A549 (cell line): Measurements from ENCODE around the gene PRKCG. TPM values are rescaled to one million over a fixed set of nuclear protein-coding genes. Genes with fewer than 3 reads are reported as not detected.

Experiments
- ATAC-seq, 2 experiments: fragments of 200-7000 bp in 1 of 2; fragments of >200 bp in 1 of 2; cut with Nextera tagmentation in 1 of 2; cut with Tn5 transposase in 1 of 2; 3 replicates each; pipeline versions ENCODE4 v1.8.0 to v1.9.1; 2018 to 2020; ENCODE audit warnings: mild to moderate bottlenecking in 1 of 2, moderate library complexity in 1 of 2
- CTCF ChIA-PET: fragments of 300-600 bp; sonication (Branson Sonifier 250); formaldehyde crosslinking; extraction: SDS; loops from one replicate; lab custom pipeline; 2021; ENCODE audit warnings: antibody characterized with exemption, inconsistent platforms; lab: Yijun Ruan, JAX
- POLR2A ChIA-PET: fragments of 350-600 bp; formaldehyde crosslinking; extraction: SDS; loops from one replicate; lab custom pipeline; 2021; ENCODE audit warnings: antibody characterized with exemption, inconsistent platforms; lab: Yijun Ruan, JAX
- DNase-seq, 2 experiments: peaks; one replicate each; pipeline versions ENCODE4 v3.0.0 to v3.0.0-alpha.2; 2011 to 2016; ENCODE audit warnings: low read depth in 1 of 2, low spot score in 1 of 2
- FAIRE-seq: peaks from 2 replicates; lab custom pipeline; 2011; peaks lifted over from hg19 to GRCh38; lab: Jason Lieb, UNC
- H3K27ac ChIP-seq, 2 experiments: fragments of >200 bp; sonication (Bioruptor Twin); formaldehyde crosslinking; 3 replicates each; pipeline ENCODE4 v1.5.1; 2016 to 2017
- H3K4me1 ChIP-seq: fragments of >200 bp; sonication (Bioruptor Twin); formaldehyde crosslinking; 3 replicates; pipeline ENCODE4 v1.6.1; 2016
- H3K4me2 ChIP-seq: fragments of >200 bp; sonication (Bioruptor Twin); formaldehyde crosslinking; 3 replicates; pipeline ENCODE4 v1.6.1; 2016
- H3K4me3 ChIP-seq: fragments of >200 bp; sonication (Bioruptor Twin); formaldehyde crosslinking; 3 replicates; pipeline ENCODE4 v1.5.1; 2016
- H3K9me3 ChIP-seq: fragments of >200 bp; sonication (Bioruptor Twin); formaldehyde crosslinking; 3 replicates; pipeline ENCODE4 v1.6.1; 2016
- CBX8 ChIP-seq: fragments of 200-600 bp; sonication (generic); IDR thresholded peaks from 2 replicates; pipeline ENCODE4 v1.6.1; 2016
- CHD2 ChIP-seq: fragments of 150-350 bp; IDR thresholded peaks from 2 replicates; pipeline ENCODE4 v1.6.1; 2014; ENCODE audit warnings: low read length; ENCODE audit not compliant: partially characterized antibody
- EHF ChIP-seq: fragments of 250-450 bp; sonication (Bioruptor Pico); IDR thresholded peaks from 2 replicates; pipeline ENCODE4 v1.5.0; 2020; ENCODE audit warnings: mild to moderate bottlenecking
- FOSB ChIP-seq: fragments of 250-450 bp; sonication (Bioruptor Pico); IDR thresholded peaks from 2 replicates; pipeline ENCODE4 v1.5.0; 2020; ENCODE audit warnings: mild to moderate bottlenecking, moderate library complexity
- FOSL2 ChIP-seq, 2 experiments: fragments of 450-650 bp in 1 of 2; fragments of >200 bp in 1 of 2; sonication (Bioruptor Twin) in 1 of 2; formaldehyde crosslinking; IDR thresholded peaks; 2 replicates each; pipeline versions ENCODE4 v1.5.0 to v1.6.1; 2016 to 2020; ENCODE audit warnings: mild to moderate bottlenecking in 1 of 2, moderate library complexity in 1 of 2
- HOXA7 ChIP-seq: fragments of 250-450 bp; sonication (Bioruptor Pico); IDR thresholded peaks from 2 replicates; pipeline ENCODE4 v1.5.0; 2020; ENCODE audit warnings: mild to moderate bottlenecking, moderate library complexity
- HOXB13 ChIP-seq: fragments of 250-450 bp; sonication (Bioruptor Pico); IDR thresholded peaks from 2 replicates; pipeline ENCODE4 v1.5.0; 2020; ENCODE audit warnings: low read depth, mild to moderate bottlenecking, moderate library complexity
- HOXB5 ChIP-seq: fragments of 250-450 bp; sonication (Bioruptor Pico); IDR thresholded peaks from 2 replicates; pipeline ENCODE4 v1.5.0; 2020; ENCODE audit warnings: mild to moderate bottlenecking, moderate library complexity
- KDM5A ChIP-seq: fragments of 200-600 bp; sonication (generic); IDR thresholded peaks from 2 replicates; pipeline ENCODE4 v1.6.1; 2016; ENCODE audit warnings: antibody characterized with exemption, mild to moderate bottlenecking
- PHF8 ChIP-seq: fragments of 200-600 bp; sonication (generic); IDR thresholded peaks from 2 replicates; pipeline ENCODE4 v1.6.1; 2016; ENCODE audit warnings: low read depth, mild to moderate bottlenecking, antibody characterized with exemption, moderate library complexity, borderline replicate concordance
- POLR2A ChIP-seq: IDR thresholded peaks from 2 replicates; pipeline ENCODE4 v1.6.1; 2012; ENCODE audit warnings: mild to moderate bottlenecking, low read length
- RARB ChIP-seq: fragments of 250-450 bp; sonication (Bioruptor Pico); IDR thresholded peaks from 2 replicates; pipeline ENCODE4 v1.8.0; 2021; ENCODE audit warnings: mild to moderate bottlenecking, moderate library complexity
- RNF2 ChIP-seq: fragments of 200-600 bp; sonication (generic); IDR thresholded peaks from 2 replicates; pipeline ENCODE4 v1.6.1; 2016; ENCODE audit warnings: low read depth, mild to moderate bottlenecking, antibody characterized with exemption, moderate library complexity, borderline replicate concordance
- TFCP2L1 ChIP-seq: fragments of 250-450 bp; sonication (Bioruptor Pico); IDR thresholded peaks from 2 replicates; pipeline ENCODE4 v1.5.0; 2021; ENCODE audit warnings: mild to moderate bottlenecking
- TP53 ChIP-seq: fragments of 250-450 bp; sonication (Bioruptor Pico); IDR thresholded peaks from 2 replicates; pipeline ENCODE4 v1.5.0; 2021; ENCODE audit warnings: mild to moderate bottlenecking, moderate library complexity
- ZSCAN20 ChIP-seq: fragments of 250-450 bp; sonication (Bioruptor Pico); IDR thresholded peaks from 2 replicates; pipeline ENCODE4 v1.8.0; 2022; ENCODE audit warnings: mild to moderate bottlenecking, moderate library complexity
- WGBS: methylation state at CpG from one replicate; pipeline ENCODE4 v1.1.6; 2017; ENCODE audit errors: missing lambda C conversion rate; 5-methylcytosine and 5-hydroxymethylcytosine counted together
- polyA plus RNA-seq, 4 experiments: library from polyadenylated mRNA; depleted of rRNA in 3 of 4; stranded (reverse); fragments of >200 nt; fragmentation: RNase III in 1 of 4; extraction: RNeasy Plus Mini Kit Qiagen cat#74134 plus additional on column Dnase treatment in 1 of 4; gene quantifications; 2 replicates in 3 of 4; 3 replicates in 1 of 4; pipeline ENCODE4 v1.2.3, GENCODE V29; 2011 to 2017
- TF ChIP-seq, protein P1 (sequence below): IDR thresholded peaks from 2 replicates; pipeline ENCODE4 v1.6.1; 2012
- TF ChIP-seq, protein P2 (sequence below): IDR thresholded peaks from 2 replicates; pipeline ENCODE4 v1.6.1; 2012
- TF ChIP-seq, protein P3 (sequence below): fragments of 250-450 bp; sonication (Bioruptor Pico); IDR thresholded peaks from 2 replicates; pipeline ENCODE4 v1.5.0; 2021; ENCODE audit warnings: mild to moderate bottlenecking, moderate library complexity, borderline replicate concordance

The PRKCG gene
- polyA plus RNA-seq, 2 of the 4 experiments (the other 2 are of a cell fraction) = 0.61 to 0.81 TPM

DNA sequence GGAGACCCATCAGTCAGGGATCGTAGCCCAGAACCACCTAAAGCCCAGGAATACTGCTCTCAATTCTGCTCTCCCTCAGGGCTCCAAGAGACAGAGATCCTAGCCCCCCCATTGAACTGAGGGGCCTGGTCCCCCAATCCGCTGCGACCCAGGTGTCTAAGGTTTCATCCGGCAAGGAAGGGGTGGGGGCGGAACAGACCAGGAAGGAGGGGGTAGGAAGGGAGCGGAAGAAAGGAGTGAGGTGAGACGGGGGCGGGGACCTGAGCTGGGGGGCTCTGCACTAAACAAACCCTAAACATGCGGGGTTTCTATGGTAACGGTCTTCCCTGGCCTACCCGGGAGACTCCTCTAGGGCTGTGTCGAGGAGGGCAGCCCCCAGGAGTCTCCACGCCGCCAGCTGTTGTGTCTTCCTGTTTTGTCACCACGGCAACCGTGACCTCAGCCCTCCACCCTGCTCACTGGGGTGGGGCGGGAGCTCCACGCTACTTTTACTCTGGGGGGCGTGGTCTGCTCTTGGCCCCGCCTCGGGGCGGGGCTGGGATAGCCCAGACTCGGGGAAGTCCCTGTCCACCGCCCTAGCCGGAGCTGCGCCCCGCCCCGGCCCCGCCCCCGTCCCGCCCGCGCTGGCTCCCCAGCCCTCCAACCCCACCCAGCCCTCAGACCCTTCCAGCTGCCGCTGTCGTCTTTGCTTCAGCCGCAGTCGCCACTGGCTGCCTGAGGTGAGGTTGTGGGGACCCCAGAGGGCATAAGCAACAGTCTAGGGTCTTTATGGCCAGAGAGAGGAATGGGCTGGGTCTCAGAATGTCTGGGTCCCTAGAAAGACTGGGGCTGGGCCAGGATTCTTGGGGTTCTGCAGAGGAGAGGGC, 14.5 kb upstream of the PRKCG start, which contains the start of gene MYADM (continued):
- TF ChIP-seq, protein P1, sequence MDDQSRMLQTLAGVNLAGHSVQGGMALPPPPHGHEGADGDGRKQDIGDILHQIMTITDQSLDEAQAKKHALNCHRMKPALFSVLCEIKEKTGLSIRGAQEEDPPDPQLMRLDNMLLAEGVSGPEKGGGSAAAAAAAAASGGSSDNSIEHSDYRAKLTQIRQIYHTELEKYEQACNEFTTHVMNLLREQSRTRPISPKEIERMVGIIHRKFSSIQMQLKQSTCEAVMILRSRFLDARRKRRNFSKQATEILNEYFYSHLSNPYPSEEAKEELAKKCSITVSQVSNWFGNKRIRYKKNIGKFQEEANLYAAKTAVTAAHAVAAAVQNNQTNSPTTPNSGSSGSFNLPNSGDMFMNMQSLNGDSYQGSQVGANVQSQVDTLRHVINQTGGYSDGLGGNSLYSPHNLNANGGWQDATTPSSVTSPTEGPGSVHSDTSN = peak; percentile 91
- no peak for TF ChIP-seq CBX8
- TF ChIP-seq EHF (CRISPR knock-in tag) = peak; percentile 34; the same call in 1 of the 2 replicates
- peak; percentile 66 for TF ChIP-seq POLR2A
- no peak for TF ChIP-seq RNF2

DNA sequence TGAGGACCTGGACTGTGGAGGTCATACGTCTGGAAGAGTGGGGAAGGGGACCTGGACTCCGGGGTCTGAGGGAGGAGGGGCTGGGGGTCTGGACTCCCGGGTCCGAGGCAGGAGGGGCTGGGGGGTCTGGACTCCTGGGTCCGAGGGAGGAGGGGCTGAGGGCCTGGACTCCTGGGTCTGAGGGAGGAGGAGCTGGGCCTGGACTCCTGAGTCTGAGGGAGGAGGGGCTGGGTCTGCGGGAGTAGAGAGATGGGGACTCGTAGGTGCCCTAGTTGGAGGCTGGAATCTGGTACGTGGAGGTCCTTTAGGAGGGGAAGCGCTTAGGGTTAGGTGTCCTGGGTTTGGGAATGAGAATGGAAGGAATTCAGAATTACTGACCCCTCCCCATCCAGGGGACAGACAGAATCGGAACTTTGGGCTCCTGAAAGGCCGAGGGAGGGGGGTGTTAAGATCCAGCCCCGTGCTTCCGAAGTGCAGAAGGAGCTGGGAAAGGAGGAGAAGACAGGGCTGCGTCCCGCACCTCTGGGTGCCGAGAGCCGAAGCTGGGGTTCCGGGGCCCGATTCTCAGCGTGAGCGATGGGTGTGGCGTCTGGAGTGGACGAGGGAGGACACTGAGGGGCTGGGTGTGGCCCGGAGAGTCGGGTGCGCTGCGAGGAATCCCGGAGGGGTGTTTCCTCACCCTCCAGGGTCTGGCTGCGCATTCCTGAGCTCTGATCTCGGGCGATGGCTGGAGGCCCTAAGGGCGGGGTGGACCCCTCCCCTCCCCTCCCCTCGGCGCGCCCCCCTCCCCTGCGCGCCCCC, 13.7 kb upstream of the PRKCG start:
- DNase-seq (peak; percentile 80 to 91), FAIRE-seq (no peak), ATAC-seq (peak; percentile 11 to 35)
- WGBS = 2% methylated on average over 22 of the region's 37 CpGs
- Histone ChIP-seq H3K4me3 (peak overlapping the region; percentile 69), H3K27ac (peak overlapping the region; percentile 94), H3K9me3 (no peaks in the 10 kb centered on the region), H3K4me2 (peak overlapping the region; percentile 93), H3K4me1 (peaks cover 34% of the 10 kb centered on the region)
- POLR2A ChIA-PET = interaction anchor here (0.7 to 4.2 kb wide), 16 partner anchors 8 to 321 kb away, joined by 3 to 54 read pairs (median 9); partner anchors contain the start of genes CNOT3, MBOAT7, PRKCG and PRPF31
- TF ChIP-seq RARB (CRISPR knock-in tag) = peak; percentile 97
- peak; percentile 97 for TF ChIP-seq FOSB (CRISPR knock-in tag)
- peak; percentile 99 for TF ChIP-seq TFCP2L1 (CRISPR knock-in tag)
- TF ChIP-seq, protein P2, sequence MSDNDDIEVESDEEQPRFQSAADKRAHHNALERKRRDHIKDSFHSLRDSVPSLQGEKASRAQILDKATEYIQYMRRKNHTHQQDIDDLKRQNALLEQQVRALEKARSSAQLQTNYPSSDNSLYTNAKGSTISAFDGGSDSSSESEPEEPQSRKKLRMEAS = no peak
- TF ChIP-seq HOXB5 (CRISPR knock-in tag) = peak; percentile 68
- no peak for TF ChIP-seq HOXB13 (CRISPR knock-in tag)
- no peak for TF ChIP-seq KDM5A
- TF ChIP-seq EHF (CRISPR knock-in tag) = peak; percentile 79
- TF ChIP-seq PHF8 = 0 out of 2 replicates have a peak, but pooled peaks have one; percentile 1
- TF ChIP-seq POLR2A = peak; percentile 27; the same call in 1 of the 2 replicates
- TF ChIP-seq FOSL2 (IDR thresholded peaks at IDR 0.05) = no peak
- peak; percentile 47; the same call in 1 of the 2 replicates for TF ChIP-seq FOSL2 (CRISPR knock-in tag; IDR thresholded peaks at IDR 0.05)
- TF ChIP-seq CHD2 = peak; percentile 11
- TF ChIP-seq HOXA7 (CRISPR knock-in tag) = peak; percentile 99
- TF ChIP-seq, protein P3, sequence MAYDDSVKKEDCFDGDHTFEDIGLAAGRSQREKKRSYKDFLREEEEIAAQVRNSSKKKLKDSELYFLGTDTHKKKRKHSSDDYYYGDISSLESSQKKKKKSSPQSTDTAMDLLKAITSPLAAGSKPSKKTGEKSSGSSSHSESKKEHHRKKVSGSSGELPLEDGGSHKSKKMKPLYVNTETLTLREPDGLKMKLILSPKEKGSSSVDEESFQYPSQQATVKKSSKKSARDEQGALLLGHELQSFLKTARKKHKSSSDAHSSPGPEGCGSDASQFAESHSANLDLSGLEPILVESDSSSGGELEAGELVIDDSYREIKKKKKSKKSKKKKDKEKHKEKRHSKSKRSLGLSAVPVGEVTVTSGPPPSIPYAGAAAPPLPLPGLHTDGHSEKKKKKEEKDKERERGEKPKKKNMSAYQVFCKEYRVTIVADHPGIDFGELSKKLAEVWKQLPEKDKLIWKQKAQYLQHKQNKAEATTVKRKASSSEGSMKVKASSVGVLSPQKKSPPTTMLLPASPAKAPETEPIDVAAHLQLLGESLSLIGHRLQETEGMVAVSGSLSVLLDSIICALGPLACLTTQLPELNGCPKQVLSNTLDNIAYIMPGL (CRISPR knock-in tag) = peak; percentile 97
- TF ChIP-seq TP53 (CRISPR knock-in tag) = peak; percentile 99
- TF ChIP-seq ZSCAN20 (CRISPR knock-in tag) = no peak
- CTCF ChIA-PET = interaction anchor here (0.8 to 3.6 kb wide), 10 partner anchors 9 to 159 kb away, joined by 3 to 22 read pairs (median 6); partner anchors contain the start of gene PRKCG
